Mesothelial cell of epicardium (in vitro differentiated cells): Measurements from ENCODE around the gene HPCAL1. TPM values are rescaled to one million over a fixed set of nuclear protein-coding genes. Genes with fewer than 3 reads are reported as not detected.

Source experiments
- DNase-seq, 2 experiments: peaks; one replicate each; pipeline ENCODE4 v3.0.0; 2021; ENCODE audit warnings: low spot score in 2 of 2; ENCODE audit not compliant: unreplicated experiment in 2 of 2
- H3K27ac Mint-ChIP-seq: 2 replicates; pipeline ENCODE4 v1.8.0; 2021; ENCODE audit warnings: mixed read lengths
- H3K27me3 Mint-ChIP-seq: 2 replicates; pipeline ENCODE4 v1.8.0; 2021; ENCODE audit warnings: low read depth, mixed read lengths
- H3K36me3 Mint-ChIP-seq: 2 replicates; pipeline ENCODE4 v1.8.0; 2021; ENCODE audit warnings: mixed read lengths
- H3K4me1 Mint-ChIP-seq: 2 replicates; pipeline ENCODE4 v1.8.0; 2021; ENCODE audit warnings: mixed read lengths
- H3K4me3 Mint-ChIP-seq: 2 replicates; pipeline ENCODE4 v1.8.0; 2021; ENCODE audit warnings: mild to moderate bottlenecking, moderate library complexity, mixed read lengths
- H3K9me3 Mint-ChIP-seq: 2 replicates; pipeline ENCODE4 v1.8.0; 2021; ENCODE audit warnings: mixed read lengths
- total RNA-seq: library from RNA; stranded (reverse); gene quantifications from 3 replicates; pipeline ENCODE4 v1.2.1, GENCODE V29; 2021
- TF ChIP-seq, protein P1 (sequence below): fragments of 200-600 bp; sonication (generic); IDR thresholded peaks from one replicate; pipeline ENCODE4 v1.5.0; 2021; ENCODE audit warnings: antibody characterized with exemption; ENCODE audit not compliant: unreplicated experiment

The HPCAL1 gene
- total RNA-seq, 1 donor from 2014 or later, result 17.5 TPM

DNA sequence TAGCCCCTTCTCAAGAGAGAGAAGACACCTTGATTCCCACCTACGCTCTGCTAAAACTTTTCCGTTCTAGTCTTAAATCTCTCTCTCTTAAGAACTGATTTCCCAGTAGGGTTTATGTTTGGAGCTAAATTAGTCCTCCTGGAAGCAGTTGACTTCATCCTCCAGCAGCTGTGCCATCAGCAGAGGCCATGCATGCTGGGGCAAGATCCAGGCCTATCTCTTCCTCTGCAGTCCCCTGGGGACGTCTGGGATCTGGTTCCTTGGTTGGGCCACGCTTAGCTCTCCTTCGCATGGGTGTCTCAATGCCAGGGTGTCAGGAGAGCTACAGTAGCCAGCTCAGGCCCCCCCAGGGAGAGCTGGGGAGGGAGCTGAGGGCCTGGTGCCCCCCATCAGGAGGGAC is 49.7 kb downstream of the HPCAL1 start:
- H3K27ac Mint-ChIP-seq, result no peak overlapping the region

DNA sequence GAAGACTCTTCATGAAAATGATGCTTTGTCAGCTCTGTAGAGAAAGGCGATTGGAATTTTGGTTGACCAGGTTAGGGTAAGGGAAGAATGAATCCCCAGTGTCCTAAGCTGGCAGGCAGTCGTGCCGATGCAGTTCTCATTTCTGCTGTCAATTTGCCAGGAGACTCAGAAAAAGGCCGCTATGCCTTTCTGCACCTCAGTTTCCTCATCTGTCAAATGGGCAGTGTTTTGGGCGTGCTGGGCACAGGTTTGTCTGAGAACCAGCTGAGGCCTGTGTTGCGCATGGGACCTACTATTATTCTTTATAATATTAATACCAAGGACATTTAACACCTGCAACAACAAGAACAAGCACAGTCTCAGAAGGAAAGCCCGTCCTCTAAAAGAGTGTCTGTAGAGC is 50.3 kb downstream of the HPCAL1 start:
- Mint-ChIP-seq H3K27ac (no peak overlapping the region), H3K27me3 (no peaks in the 10 kb centered on the region), H3K4me1 (no peaks in the 10 kb centered on the region), H3K9me3 (no peaks in the 10 kb centered on the region), H3K36me3 (no peaks in the 10 kb centered on the region), H3K4me3 (no peak overlapping the region)
- DNase-seq, result no peak
- TF ChIP-seq, protein P1, sequence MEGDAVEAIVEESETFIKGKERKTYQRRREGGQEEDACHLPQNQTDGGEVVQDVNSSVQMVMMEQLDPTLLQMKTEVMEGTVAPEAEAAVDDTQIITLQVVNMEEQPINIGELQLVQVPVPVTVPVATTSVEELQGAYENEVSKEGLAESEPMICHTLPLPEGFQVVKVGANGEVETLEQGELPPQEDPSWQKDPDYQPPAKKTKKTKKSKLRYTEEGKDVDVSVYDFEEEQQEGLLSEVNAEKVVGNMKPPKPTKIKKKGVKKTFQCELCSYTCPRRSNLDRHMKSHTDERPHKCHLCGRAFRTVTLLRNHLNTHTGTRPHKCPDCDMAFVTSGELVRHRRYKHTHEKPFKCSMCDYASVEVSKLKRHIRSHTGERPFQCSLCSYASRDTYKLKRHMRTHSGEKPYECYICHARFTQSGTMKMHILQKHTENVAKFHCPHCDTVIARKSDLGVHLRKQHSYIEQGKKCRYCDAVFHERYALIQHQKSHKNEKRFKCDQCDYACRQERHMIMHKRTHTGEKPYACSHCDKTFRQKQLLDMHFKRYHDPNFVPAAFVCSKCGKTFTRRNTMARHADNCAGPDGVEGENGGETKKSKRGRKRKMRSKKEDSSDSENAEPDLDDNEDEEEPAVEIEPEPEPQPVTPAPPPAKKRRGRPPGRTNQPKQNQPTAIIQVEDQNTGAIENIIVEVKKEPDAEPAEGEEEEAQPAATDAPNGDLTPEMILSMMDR, result no peak

More for the DNA sequence above, 49.7 kb downstream of the HPCAL1 start:
- no peak overlapping the region for H3K4me3 Mint-ChIP-seq
- no peaks in the 10 kb centered on the region for H3K36me3 Mint-ChIP-seq
- H3K27me3 Mint-ChIP-seq, result no peaks in the 10 kb centered on the region
- DNase-seq, result no peak
- no peaks in the 10 kb centered on the region for H3K9me3 Mint-ChIP-seq
- TF ChIP-seq, protein P1, result no peak
- H3K4me1 Mint-ChIP-seq, result no peaks in the 10 kb centered on the region

DNA sequence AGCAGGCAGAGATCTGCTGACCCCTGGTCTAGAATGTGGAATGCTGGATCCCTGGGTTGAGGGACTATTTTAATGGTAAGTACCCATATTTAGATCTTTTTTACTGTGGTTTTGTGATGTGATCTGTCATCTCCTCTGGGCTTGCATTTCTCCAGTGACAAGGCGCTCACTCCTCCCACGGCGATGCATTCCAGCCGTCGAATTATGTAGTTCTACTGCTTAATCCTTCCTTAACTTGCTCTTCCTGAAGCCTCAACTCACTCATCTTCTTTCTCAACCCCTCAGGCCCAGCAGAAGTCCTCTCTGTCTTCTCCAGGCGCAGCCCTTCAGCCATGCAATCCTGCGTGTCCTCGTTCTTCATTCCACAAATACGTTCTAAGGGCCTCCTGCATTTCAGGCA is 51.2 kb downstream of the HPCAL1 start:
- no peaks in the 10 kb centered on the region for H3K4me1 Mint-ChIP-seq
- no peaks in the 10 kb centered on the region for H3K9me3 Mint-ChIP-seq
- no peaks in the 10 kb centered on the region for H3K36me3 Mint-ChIP-seq
- no peak for DNase-seq
- no peaks in the 10 kb centered on the region for H3K27me3 Mint-ChIP-seq
- TF ChIP-seq, protein P1, result no peak
- H3K27ac Mint-ChIP-seq, result no peak overlapping the region
- H3K4me3 Mint-ChIP-seq, result no peak overlapping the region

DNA sequence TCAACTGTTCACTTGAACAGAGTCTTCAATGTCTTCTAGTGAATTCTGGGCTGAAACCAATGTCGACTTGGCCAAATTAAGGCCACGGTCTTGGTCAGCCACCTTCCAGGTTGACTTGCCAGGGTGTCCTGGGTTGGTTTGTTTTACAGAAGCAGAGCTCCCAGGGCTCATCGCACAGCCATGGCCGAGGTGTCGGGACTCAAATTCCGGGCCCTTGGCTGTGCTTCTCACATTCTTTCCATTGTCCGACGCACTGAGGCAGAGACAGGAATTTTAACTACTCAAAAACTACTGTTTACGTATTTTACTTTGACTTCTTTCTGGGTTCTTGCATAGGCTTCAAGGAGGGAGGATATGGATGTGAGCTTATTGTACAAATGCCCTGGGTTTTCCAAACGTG is 51.7 kb downstream of the HPCAL1 start:
- Mint-ChIP-seq H3K4me3 (no peak overlapping the region), H3K27ac (no peak overlapping the region), H3K36me3 (no peaks in the 10 kb centered on the region), H3K4me1 (no peaks in the 10 kb centered on the region), H3K27me3 (no peaks in the 10 kb centered on the region), H3K9me3 (no peaks in the 10 kb centered on the region)
- no peak for DNase-seq
- TF ChIP-seq, protein P1, result no peak

DNA sequence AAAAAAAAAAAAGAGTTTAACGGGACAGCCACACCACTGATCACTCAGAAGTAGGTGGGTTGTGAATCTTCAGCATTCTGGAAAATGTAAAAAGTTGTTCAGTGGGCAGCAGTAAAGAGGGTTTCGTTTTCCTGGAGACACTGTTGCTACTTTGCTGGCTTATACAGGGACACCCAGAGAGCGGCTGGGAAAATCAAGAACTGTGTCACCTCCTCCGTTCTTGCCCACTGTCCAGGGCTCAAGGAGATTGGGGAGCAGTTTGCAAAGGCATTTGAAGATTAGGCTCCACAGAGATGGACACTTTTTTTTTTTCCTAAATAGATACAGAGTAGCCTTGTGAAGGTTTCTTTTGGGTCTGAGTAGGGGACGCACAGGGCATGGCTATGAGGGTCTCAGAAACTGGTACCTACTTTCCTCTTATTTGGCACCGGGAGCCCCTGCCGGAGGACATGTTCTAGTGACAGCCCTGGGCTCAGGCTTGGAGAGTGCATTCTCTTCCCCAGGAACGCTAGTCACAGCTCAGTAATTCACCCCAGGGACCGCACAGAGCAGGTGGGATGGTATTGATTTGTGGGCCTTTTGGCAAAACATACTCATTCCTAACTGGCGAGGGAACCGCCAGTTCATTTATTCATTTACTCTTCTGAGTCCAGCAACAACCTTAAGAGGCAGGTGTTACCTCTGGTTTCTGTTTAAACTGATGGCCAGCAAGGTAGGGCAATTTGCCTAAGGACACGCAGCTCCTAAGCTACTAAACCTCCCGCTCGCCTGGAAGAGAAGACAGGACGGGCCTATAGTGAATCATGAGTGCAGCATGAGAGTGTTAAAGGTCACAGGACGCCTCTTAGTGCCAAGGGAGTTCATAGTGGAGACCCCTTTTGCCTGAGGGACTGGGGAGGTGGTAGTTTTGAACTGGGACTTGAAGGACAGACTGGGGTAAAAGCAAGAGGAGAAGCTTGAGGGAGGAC is 53.1 kb downstream of the HPCAL1 start:
- Mint-ChIP-seq H3K36me3 (no peaks in the 10 kb centered on the region), H3K9me3 (no peaks in the 10 kb centered on the region), H3K4me1 (peaks cover 4% of the 10 kb centered on the region), H3K27ac (no peak overlapping the region), H3K27me3 (no peaks in the 10 kb centered on the region), H3K4me3 (no peak overlapping the region)
- no peak for DNase-seq
- TF ChIP-seq, protein P1, result no peak
